HPDE6-E6E7 (cell line): ENCODE data around the gene ATG16L2.
"Not testable (repeated sequence)": the region's sequence is repeated elsewhere in the genome, so short reads cannot be mapped to it uniquely, and the experiment has no call there.

Source experiments
- DNase-seq: peaks from one replicate; pipeline ENCODE4 v3.0.0; 2011; ENCODE audit warnings: missing footprints; ENCODE audit errors: extremely low spot score

The ATG16L2 gene

GRCh38 chr11:72806378-72806777 is 7.8 kb upstream of the ATG16L2 start:
- DNase-seq: not testable (repeated sequence)

- DNase-seq: no peak
Observed at GRCh38 chr11:72807021-72807693, 7.1 kb upstream of the ATG16L2 start.

GRCh38 chr11:72807792-72808191 is 6.4 kb upstream of the ATG16L2 start:
- no peak for DNase-seq

GRCh38 chr11:72808331-72808798 is 5.8 kb upstream of the ATG16L2 start:
- no peak for DNase-seq

- not testable (repeated sequence) for DNase-seq
Observed at GRCh38 chr11:72811686-72812085, 2.5 kb upstream of the ATG16L2 start.

GRCh38 chr11:72812604-72812966 is 1.6 kb upstream of the ATG16L2 start:
- no peak for DNase-seq

GRCh38 chr11:72812967-72813739 is 1.1 kb upstream of the ATG16L2 start:
- peak; percentile 54 for DNase-seq

- DNase-seq: peak; percentile 64
Observed at GRCh38 chr11:72813740-72814285, 398 bp upstream of the ATG16L2 start.

GRCh38 chr11:72815110-72815618 is 953 bp downstream of the ATG16L2 start:
- DNase-seq: peak; percentile 22

GRCh38 chr11:72816404-72816990 is 2.3 kb downstream of the ATG16L2 start:
- no peak for DNase-seq

- no peak for DNase-seq
Observed at GRCh38 chr11:72817966-72818365, 3.8 kb downstream of the ATG16L2 start.

GRCh38 chr11:72818971-72819370 is 4.8 kb downstream of the ATG16L2 start:
- DNase-seq: no peak

GRCh38 chr11:72820439-72821139 is 6.4 kb downstream of the ATG16L2 start:
- no peak for DNase-seq

GRCh38 chr11:72821221-72821919 is 7.2 kb downstream of the ATG16L2 start:
- peak; percentile 16 for DNase-seq

- DNase-seq: peak; percentile 94
Observed at GRCh38 chr11:72821920-72822799, 7.9 kb downstream of the ATG16L2 start.

- DNase-seq: no peak
Observed at GRCh38 chr11:72823105-72823804, 9.0 kb downstream of the ATG16L2 start.

GRCh38 chr11:72824020-72824419 is 9.8 kb downstream of the ATG16L2 start:
- DNase-seq: no peak

- DNase-seq: no peak
Observed at GRCh38 chr11:72824811-72825505, 10.7 kb downstream of the ATG16L2 start.

GRCh38 chr11:72825661-72826060 is 11.4 kb downstream of the ATG16L2 start:
- DNase-seq: no peak
